ENCODE results near the gene NTRK2.

The NTRK2 gene

DNA sequence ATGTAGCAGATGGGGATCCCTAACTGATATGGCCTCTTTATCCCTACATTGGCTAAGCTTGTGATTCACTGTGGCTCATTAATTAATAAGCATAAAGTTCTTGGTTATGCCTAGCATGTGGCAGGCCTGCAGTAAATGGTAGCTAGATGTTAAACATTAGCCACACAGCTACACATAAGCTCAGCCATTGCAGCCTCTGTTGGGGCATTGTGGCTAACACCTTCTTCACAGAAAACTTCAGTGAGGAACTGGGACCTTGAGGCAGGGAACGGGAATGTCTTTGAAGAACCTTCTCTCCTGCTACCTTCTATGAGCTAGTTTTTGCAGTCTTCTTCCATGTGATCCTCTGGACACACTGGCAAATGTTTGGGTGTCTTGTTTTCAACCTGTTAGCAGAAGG is 338.2 kb downstream of the NTRK2 start:
- no peak for ATAC-seq
- TF ChIP-seq ZNF70 (CRISPR knock-in tag; IDR thresholded peaks at IDR 0.05) (no peak), ESRRG (CRISPR knock-in tag; IDR thresholded peaks at IDR 0.05) (no peak), TOX (CRISPR knock-in tag; IDR thresholded peaks at IDR 0.05; ENCODE audit: borderline replicate concordance) (no peak), ISL1 (CRISPR knock-in tag; IDR thresholded peaks at IDR 0.05) (no peak), BACH2 (CRISPR knock-in tag; IDR thresholded peaks at IDR 0.05; ENCODE audit: borderline replicate concordance) (no peak), ARNTL (CRISPR knock-in tag; IDR thresholded peaks at IDR 0.05; ENCODE audit: borderline replicate concordance, low read depth) (no peak), ZFP3 (CRISPR knock-in tag; IDR thresholded peaks at IDR 0.05) (no peak), ZNF8 (CRISPR knock-in tag; IDR thresholded peaks at IDR 0.05) (no peak), ZNF565 (CRISPR knock-in tag; conservative IDR thresholded peaks at IDR 0.05; ENCODE audit: low read depth) (no peak)
- TF ChIP-seq, protein P1, sequence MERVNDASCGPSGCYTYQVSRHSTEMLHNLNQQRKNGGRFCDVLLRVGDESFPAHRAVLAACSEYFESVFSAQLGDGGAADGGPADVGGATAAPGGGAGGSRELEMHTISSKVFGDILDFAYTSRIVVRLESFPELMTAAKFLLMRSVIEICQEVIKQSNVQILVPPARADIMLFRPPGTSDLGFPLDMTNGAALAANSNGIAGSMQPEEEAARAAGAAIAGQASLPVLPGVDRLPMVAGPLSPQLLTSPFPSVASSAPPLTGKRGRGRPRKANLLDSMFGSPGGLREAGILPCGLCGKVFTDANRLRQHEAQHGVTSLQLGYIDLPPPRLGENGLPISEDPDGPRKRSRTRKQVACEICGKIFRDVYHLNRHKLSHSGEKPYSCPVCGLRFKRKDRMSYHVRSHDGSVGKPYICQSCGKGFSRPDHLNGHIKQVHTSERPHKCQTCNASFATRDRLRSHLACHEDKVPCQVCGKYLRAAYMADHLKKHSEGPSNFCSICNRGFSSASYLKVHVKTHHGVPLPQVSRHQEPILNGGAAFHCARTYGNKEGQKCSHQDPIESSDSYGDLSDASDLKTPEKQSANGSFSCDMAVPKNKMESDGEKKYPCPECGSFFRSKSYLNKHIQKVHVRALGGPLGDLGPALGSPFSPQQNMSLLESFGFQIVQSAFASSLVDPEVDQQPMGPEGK (CRISPR knock-in tag; IDR thresholded peaks at IDR 0.05; ENCODE audit: borderline replicate concordance) = no peak
- TF ChIP-seq, protein P2, sequence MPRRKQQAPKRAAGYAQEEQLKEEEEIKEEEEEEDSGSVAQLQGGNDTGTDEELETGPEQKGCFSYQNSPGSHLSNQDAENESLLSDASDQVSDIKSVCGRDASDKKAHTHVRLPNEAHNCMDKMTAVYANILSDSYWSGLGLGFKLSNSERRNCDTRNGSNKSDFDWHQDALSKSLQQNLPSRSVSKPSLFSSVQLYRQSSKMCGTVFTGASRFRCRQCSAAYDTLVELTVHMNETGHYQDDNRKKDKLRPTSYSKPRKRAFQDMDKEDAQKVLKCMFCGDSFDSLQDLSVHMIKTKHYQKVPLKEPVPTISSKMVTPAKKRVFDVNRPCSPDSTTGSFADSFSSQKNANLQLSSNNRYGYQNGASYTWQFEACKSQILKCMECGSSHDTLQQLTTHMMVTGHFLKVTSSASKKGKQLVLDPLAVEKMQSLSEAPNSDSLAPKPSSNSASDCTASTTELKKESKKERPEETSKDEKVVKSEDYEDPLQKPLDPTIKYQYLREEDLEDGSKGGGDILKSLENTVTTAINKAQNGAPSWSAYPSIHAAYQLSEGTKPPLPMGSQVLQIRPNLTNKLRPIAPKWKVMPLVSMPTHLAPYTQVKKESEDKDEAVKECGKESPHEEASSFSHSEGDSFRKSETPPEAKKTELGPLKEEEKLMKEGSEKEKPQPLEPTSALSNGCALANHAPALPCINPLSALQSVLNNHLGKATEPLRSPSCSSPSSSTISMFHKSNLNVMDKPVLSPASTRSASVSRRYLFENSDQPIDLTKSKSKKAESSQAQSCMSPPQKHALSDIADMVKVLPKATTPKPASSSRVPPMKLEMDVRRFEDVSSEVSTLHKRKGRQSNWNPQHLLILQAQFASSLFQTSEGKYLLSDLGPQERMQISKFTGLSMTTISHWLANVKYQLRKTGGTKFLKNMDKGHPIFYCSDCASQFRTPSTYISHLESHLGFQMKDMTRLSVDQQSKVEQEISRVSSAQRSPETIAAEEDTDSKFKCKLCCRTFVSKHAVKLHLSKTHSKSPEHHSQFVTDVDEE (CRISPR knock-in tag; IDR thresholded peaks at IDR 0.05) = no peak

DNA sequence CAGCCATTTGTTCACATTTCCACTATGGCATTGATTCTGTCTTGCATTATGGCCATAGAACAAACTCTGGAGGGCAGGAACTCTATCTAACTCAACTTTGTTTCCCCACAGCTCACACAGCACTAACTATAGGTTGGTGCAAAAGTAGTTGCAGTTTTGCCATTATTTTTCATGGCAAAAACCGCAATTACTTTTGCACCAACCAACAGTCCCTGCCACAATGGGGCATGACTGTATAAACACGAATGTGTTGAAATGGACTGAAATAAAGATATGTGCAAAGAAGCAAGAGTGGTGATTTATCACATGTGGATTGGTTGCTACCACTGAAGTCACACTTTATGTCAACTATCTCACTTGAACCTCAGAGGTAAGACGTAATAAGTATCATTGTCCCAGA is 338.7 kb downstream of the NTRK2 start:
- ATAC-seq = no peak
- no peak for TF ChIP-seq BACH2 (CRISPR knock-in tag; IDR thresholded peaks at IDR 0.05; ENCODE audit: borderline replicate concordance)
- TF ChIP-seq, protein P1 (CRISPR knock-in tag; IDR thresholded peaks at IDR 0.05; ENCODE audit: borderline replicate concordance) = no peak
- TF ChIP-seq ZC3H10 (CRISPR knock-in tag; IDR thresholded peaks at IDR 0.05) = no peak
- no peak for TF ChIP-seq ISL1 (CRISPR knock-in tag; IDR thresholded peaks at IDR 0.05)
- no peak for TF ChIP-seq ZNF8 (CRISPR knock-in tag; IDR thresholded peaks at IDR 0.05)
- TF ChIP-seq, protein P3, sequence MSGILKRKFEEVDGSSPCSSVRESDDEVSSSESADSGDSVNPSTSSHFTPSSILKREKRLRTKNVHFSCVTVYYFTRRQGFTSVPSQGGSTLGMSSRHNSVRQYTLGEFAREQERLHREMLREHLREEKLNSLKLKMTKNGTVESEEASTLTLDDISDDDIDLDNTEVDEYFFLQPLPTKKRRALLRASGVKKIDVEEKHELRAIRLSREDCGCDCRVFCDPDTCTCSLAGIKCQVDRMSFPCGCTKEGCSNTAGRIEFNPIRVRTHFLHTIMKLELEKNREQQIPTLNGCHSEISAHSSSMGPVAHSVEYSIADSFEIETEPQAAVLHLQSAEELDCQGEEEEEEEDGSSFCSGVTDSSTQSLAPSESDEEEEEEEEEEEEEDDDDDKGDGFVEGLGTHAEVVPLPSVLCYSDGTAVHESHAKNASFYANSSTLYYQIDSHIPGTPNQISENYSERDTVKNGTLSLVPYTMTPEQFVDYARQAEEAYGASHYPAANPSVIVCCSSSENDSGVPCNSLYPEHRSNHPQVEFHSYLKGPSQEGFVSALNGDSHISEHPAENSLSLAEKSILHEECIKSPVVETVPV (CRISPR knock-in tag; IDR thresholded peaks at IDR 0.05) = no peak
- TF ChIP-seq ZFP30 (CRISPR knock-in tag; IDR thresholded peaks at IDR 0.05) = no peak
- TF ChIP-seq, protein P4, sequence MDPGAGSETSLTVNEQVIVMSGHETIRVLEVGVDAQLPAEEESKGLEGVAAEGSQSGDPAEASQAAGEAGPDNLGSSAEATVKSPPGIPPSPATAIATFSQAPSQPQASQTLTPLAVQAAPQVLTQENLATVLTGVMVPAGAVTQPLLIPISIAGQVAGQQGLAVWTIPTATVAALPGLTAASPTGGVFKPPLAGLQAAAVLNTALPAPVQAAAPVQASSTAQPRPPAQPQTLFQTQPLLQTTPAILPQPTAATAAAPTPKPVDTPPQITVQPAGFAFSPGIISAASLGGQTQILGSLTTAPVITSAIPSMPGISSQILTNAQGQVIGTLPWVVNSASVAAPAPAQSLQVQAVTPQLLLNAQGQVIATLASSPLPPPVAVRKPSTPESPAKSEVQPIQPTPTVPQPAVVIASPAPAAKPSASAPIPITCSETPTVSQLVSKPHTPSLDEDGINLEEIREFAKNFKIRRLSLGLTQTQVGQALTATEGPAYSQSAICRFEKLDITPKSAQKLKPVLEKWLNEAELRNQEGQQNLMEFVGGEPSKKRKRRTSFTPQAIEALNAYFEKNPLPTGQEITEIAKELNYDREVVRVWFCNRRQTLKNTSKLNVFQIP (CRISPR knock-in tag; IDR thresholded peaks at IDR 0.05; ENCODE audit: borderline replicate concordance, low read depth) = no peak
- TF ChIP-seq GLIS3 (CRISPR knock-in tag; IDR thresholded peaks at IDR 0.05) = no peak
- TF ChIP-seq, protein P2 (CRISPR knock-in tag; IDR thresholded peaks at IDR 0.05) = no peak
- TF ChIP-seq TOX (CRISPR knock-in tag; IDR thresholded peaks at IDR 0.05; ENCODE audit: borderline replicate concordance) = no peak
- no peak for TF ChIP-seq ARNTL (CRISPR knock-in tag; IDR thresholded peaks at IDR 0.05; ENCODE audit: borderline replicate concordance, low read depth)
- TF ChIP-seq, protein P5, sequence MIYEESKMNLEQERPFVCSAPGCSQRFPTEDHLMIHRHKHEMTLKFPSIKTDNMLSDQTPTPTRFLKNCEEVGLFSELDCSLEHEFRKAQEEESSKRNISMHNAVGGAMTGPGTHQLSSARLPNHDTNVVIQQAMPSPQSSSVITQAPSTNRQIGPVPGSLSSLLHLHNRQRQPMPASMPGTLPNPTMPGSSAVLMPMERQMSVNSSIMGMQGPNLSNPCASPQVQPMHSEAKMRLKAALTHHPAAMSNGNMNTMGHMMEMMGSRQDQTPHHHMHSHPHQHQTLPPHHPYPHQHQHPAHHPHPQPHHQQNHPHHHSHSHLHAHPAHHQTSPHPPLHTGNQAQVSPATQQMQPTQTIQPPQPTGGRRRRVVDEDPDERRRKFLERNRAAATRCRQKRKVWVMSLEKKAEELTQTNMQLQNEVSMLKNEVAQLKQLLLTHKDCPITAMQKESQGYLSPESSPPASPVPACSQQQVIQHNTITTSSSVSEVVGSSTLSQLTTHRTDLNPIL (CRISPR knock-in tag; IDR thresholded peaks at IDR 0.05; ENCODE audit: low read depth) = no peak
- no peak for TF ChIP-seq SNAI2 (CRISPR knock-in tag; IDR thresholded peaks at IDR 0.05)
- no peak for TF ChIP-seq RARB (CRISPR knock-in tag; IDR thresholded peaks at IDR 0.05)
- no peak for TF ChIP-seq PPARA (CRISPR knock-in tag; IDR thresholded peaks at IDR 0.05; ENCODE audit: borderline replicate concordance)
- TF ChIP-seq CSDC2 (CRISPR knock-in tag; IDR thresholded peaks at IDR 0.05) = no peak
